ENCODE measurements around the gene ORMDL3.
"Not testable (repeated sequence)": the region's sequence is repeated elsewhere in the genome, so short reads cannot be mapped to it uniquely, and the experiment has no call there.

The ORMDL3 gene

GRCh38 chr17:39902027-39902426, 25.4 kb downstream of the ORMDL3 start:
- not testable (repeated sequence) for DNase-seq (ENCODE audit: low read depth); H3K4me3 ChIP-seq (ENCODE audit: low read depth, low read length)

- DNase-seq (ENCODE audit: low read depth), result no peak
- H3K4me3 ChIP-seq (ENCODE audit: low read depth, low read length), result no peak overlapping the region
Observed at GRCh38 chr17:39899215-39899614, 28.2 kb downstream of the ORMDL3 start.

GRCh38 chr17:39898088-39898487, 29.3 kb downstream of the ORMDL3 start:
- no peak overlapping the region for H3K4me3 ChIP-seq (ENCODE audit: low read depth, low read length)
- no peak for DNase-seq (ENCODE audit: low read depth)

GRCh38 chr17:39894681-39895376, 32.6 kb downstream of the ORMDL3 start:
- DNase-seq (ENCODE audit: low read depth), result no peak
- H3K4me3 ChIP-seq (ENCODE audit: low read depth, low read length), result no peak overlapping the region

GRCh38 chr17:39889200-39889599, 38.2 kb downstream of the ORMDL3 start:
- no peak overlapping the region for H3K4me3 ChIP-seq (ENCODE audit: low read depth, low read length)
- DNase-seq (ENCODE audit: low read depth), result no peak

- no peak overlapping the region for H3K4me3 ChIP-seq (ENCODE audit: low read depth, low read length)
- no peak for DNase-seq (ENCODE audit: low read depth)
Observed at GRCh38 chr17:39887078-39887477, 40.3 kb downstream of the ORMDL3 start.

- not testable (repeated sequence) for H3K4me3 ChIP-seq (ENCODE audit: low read depth, low read length); DNase-seq (ENCODE audit: low read depth)
Observed at GRCh38 chr17:39886102-39886501, 41.3 kb downstream of the ORMDL3 start.

- DNase-seq (ENCODE audit: low read depth), result peak; percentile 7
- H3K4me3 ChIP-seq (ENCODE audit: low read depth, low read length), result no peak overlapping the region
Observed at GRCh38 chr17:39872751-39873150, 54.6 kb downstream of the ORMDL3 start.

- no peak overlapping the region for H3K4me3 ChIP-seq (ENCODE audit: low read depth, low read length)
- DNase-seq (ENCODE audit: low read depth), result no peak
Observed at GRCh38 chr17:39871801-39872200, 55.6 kb downstream of the ORMDL3 start.

All from skeletal muscle cell (primary cell).